ENCODE measurements around the gene ZNF212. TPM values are rescaled to one million over a fixed set of nuclear protein-coding genes. Genes with fewer than 3 reads are reported as not detected.

The ZNF212 gene
- total RNA-seq, 1 experiment from 2014 or later, result 18.6 TPM

- H3K27me3 ChIP-seq (replicated peaks; ENCODE audit: control insufficient read depth, insufficient read depth, low read length), result no peaks in the 10 kb centered on the region
- DNase-seq, result no peak
- H3K4me3 Mint-ChIP-seq (ENCODE audit: unreplicated experiment), result no peak overlapping the region
- ChIA-PET CTCF (no interaction called here), POLR2A (no interaction called here)
- H3K4me1 Mint-ChIP-seq (ENCODE audit: low read depth, unreplicated experiment), result no peaks in the 10 kb centered on the region
- no TSS peak for BruUV-seq (replicated peaks)
- TF ChIP-seq, protein P1, sequence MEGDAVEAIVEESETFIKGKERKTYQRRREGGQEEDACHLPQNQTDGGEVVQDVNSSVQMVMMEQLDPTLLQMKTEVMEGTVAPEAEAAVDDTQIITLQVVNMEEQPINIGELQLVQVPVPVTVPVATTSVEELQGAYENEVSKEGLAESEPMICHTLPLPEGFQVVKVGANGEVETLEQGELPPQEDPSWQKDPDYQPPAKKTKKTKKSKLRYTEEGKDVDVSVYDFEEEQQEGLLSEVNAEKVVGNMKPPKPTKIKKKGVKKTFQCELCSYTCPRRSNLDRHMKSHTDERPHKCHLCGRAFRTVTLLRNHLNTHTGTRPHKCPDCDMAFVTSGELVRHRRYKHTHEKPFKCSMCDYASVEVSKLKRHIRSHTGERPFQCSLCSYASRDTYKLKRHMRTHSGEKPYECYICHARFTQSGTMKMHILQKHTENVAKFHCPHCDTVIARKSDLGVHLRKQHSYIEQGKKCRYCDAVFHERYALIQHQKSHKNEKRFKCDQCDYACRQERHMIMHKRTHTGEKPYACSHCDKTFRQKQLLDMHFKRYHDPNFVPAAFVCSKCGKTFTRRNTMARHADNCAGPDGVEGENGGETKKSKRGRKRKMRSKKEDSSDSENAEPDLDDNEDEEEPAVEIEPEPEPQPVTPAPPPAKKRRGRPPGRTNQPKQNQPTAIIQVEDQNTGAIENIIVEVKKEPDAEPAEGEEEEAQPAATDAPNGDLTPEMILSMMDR (IDR thresholded peaks at IDR 0.05; ENCODE audit: insufficient read depth in 1 of 2, low read depth in 1 of 2, low read length in 1 of 2, severe bottlenecking in 1 of 2, unreplicated experiment in 1 of 2), result no peak
- no peak overlapping the region for H3K27ac Mint-ChIP-seq (ENCODE audit: unreplicated experiment)
- no peaks in the 10 kb centered on the region for H3K27me3 Mint-ChIP-seq (ENCODE audit: insufficient read depth, unreplicated experiment)
- no peaks in the 10 kb centered on the region for H3K9me3 ChIP-seq
- no peaks in the 10 kb centered on the region for H3K9me3 Mint-ChIP-seq (ENCODE audit: unreplicated experiment)
- H3K4me1 ChIP-seq, result no peaks in the 10 kb centered on the region
- peaks cover 52% of the 10 kb centered on the region for H3K36me3 Mint-ChIP-seq (ENCODE audit: insufficient read depth, unreplicated experiment)
- H3K4me3 ChIP-seq (ENCODE audit: low read depth, low read length), result no peak overlapping the region
- intact Hi-C loops (cut with micrococcal nuclease; ENCODE audit: unreplicated experiment), result no loop called here
- H3K36me3 ChIP-seq (ENCODE audit: control insufficient read depth, insufficient read depth, low read length), result no peaks in the 10 kb centered on the region; the same call in 1 of the 2 replicates
Observed at GRCh38 chr7:149226840-149227494, 12.5 kb upstream of the ZNF212 start.

DNA sequence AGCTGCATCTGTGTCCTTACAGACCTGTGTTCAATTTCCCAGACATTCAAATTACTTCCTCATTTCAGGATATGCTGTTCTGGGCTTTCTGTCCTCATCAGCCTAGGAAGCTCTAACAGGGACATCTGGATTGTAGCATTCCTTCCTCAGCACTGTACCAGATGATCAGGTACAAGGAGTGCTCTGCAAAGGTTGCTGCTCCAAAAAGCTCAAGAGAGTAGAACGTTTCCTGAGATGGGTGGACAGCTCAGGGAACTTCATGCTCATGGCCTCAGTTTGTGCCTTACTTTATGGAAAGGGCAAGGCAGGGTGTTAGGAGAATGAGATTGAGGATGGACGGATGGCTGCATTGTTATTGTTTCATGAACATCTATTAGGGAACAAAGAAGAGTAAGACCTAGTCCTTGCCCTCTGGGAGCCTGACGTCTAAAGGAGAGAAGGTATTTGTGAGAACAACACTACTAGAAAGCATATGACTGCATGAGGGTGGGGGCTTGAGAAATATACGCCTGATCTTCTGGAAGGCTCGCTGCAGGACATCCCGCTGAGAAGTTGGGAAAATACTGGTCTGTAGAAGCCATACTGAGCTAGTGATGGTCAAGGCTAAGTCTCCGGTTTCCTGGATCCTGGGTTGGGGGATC, 10.5 kb upstream of the ZNF212 start:
- H3K9me3 Mint-ChIP-seq (ENCODE audit: unreplicated experiment), result no peaks in the 10 kb centered on the region
- H3K9me3 ChIP-seq, result no peaks in the 10 kb centered on the region
- H3K4me1 ChIP-seq, result no peaks in the 10 kb centered on the region
- H3K4me3 Mint-ChIP-seq (ENCODE audit: unreplicated experiment), result no peak overlapping the region
- ChIA-PET CTCF (interaction anchor here (1.2 kb wide), 1 partner anchor 33 kb away, joined by 3 read pairs; the partner anchor contains the start of gene ZNF783), POLR2A (interaction anchor here (0.6 kb wide), 1 partner anchor 854 kb away, joined by 3 read pairs; no protein-coding TSS in a partner anchor)
- H3K27ac Mint-ChIP-seq (ENCODE audit: unreplicated experiment), result no peak overlapping the region
- H3K27me3 ChIP-seq (replicated peaks; ENCODE audit: control insufficient read depth, insufficient read depth, low read length), result no peaks in the 10 kb centered on the region
- intact Hi-C loops (cut with micrococcal nuclease; ENCODE audit: unreplicated experiment), result loop anchor here (2.0 kb wide), 1 partner anchor 34 kb away; the partner anchor contains the start of gene ZNF282
- BruUV-seq (replicated peaks), result TSS peak; percentile 33
- peaks cover 51% of the 10 kb centered on the region for H3K36me3 Mint-ChIP-seq (ENCODE audit: insufficient read depth, unreplicated experiment)
- no peak overlapping the region for H3K4me3 ChIP-seq (ENCODE audit: low read depth, low read length)
- no peaks in the 10 kb centered on the region for H3K27me3 Mint-ChIP-seq (ENCODE audit: insufficient read depth, unreplicated experiment)
- DNase-seq, result no peak
- TF ChIP-seq, protein P1 (IDR thresholded peaks at IDR 0.05; ENCODE audit: insufficient read depth in 1 of 2, low read depth in 1 of 2, low read length in 1 of 2, severe bottlenecking in 1 of 2, unreplicated experiment in 1 of 2), result no peak
- H3K4me1 Mint-ChIP-seq (ENCODE audit: low read depth, unreplicated experiment), result no peaks in the 10 kb centered on the region
- no peaks in the 10 kb centered on the region; the same call in 1 of the 2 replicates for H3K36me3 ChIP-seq (ENCODE audit: control insufficient read depth, insufficient read depth, low read length)

- ChIA-PET CTCF (interaction anchor here (1.2 kb wide), 1 partner anchor 32 kb away, joined by 3 read pairs; the partner anchor contains the start of gene ZNF783), POLR2A (interaction anchor here (0.6 kb wide), 1 partner anchor 855 kb away, joined by 3 read pairs; no protein-coding TSS in a partner anchor)
- H3K4me1 Mint-ChIP-seq (ENCODE audit: low read depth, unreplicated experiment), result no peaks in the 10 kb centered on the region
- no peaks in the 10 kb centered on the region for H3K27me3 Mint-ChIP-seq (ENCODE audit: insufficient read depth, unreplicated experiment)
- Histone ChIP-seq H3K36me3 (ENCODE audit: control insufficient read depth, insufficient read depth, low read length) (no peaks in the 10 kb centered on the region), H3K4me3 (ENCODE audit: low read depth, low read length) (no peak overlapping the region), H3K4me1 (no peaks in the 10 kb centered on the region), H3K27me3 (replicated peaks; ENCODE audit: control insufficient read depth, insufficient read depth, low read length) (no peaks in the 10 kb centered on the region), H3K9me3 (no peaks in the 10 kb centered on the region)
- peak overlapping the region; percentile 21 for H3K27ac Mint-ChIP-seq (ENCODE audit: unreplicated experiment)
- no peak for DNase-seq
- intact Hi-C loops (cut with micrococcal nuclease; ENCODE audit: unreplicated experiment), result loop anchor here (2.0 kb wide), 1 partner anchor 35 kb away; the partner anchor contains the start of gene ZNF282
- no peak overlapping the region for H3K4me3 Mint-ChIP-seq (ENCODE audit: unreplicated experiment)
- no peaks in the 10 kb centered on the region for H3K9me3 Mint-ChIP-seq (ENCODE audit: unreplicated experiment)
- TF ChIP-seq, protein P1 (IDR thresholded peaks at IDR 0.05; ENCODE audit: insufficient read depth in 1 of 2, low read depth in 1 of 2, low read length in 1 of 2, severe bottlenecking in 1 of 2, unreplicated experiment in 1 of 2), result no peak
- peaks cover 46% of the 10 kb centered on the region for H3K36me3 Mint-ChIP-seq (ENCODE audit: insufficient read depth, unreplicated experiment)
- no TSS peak for BruUV-seq (replicated peaks)
Observed at GRCh38 chr7:149229526-149229925, 9.9 kb upstream of the ZNF212 start.
